Measurements from ENCODE around the gene SERINC1. TPM values are rescaled to one million over a fixed set of nuclear protein-coding genes. Genes with fewer than 3 reads are reported as not detected.

Gene SERINC1
- polyA plus RNA-seq, 1 donor = 135 TPM

- DNase-seq (ENCODE audit: low read depth) = no peak
These were observed 78.2 kb downstream of the SERINC1 start for GRCh38 chr6:122393351-122393896.

Other genes with a start within 250 kb of the SERINC1 start
- gene HSF2, start 72.2 kb downstream of the SERINC1 start, polyA plus RNA-seq (ENCODE audit: insufficient read length) = 26.9 TPM
- gene PKIB, start 138.6 kb upstream of the SERINC1 start, polyA plus RNA-seq (ENCODE audit: insufficient read length) = 0.71 TPM